ENCODE results near the gene HNF4A.

HNF4A gene

GRCh38 chr20:44445742-44446710 is 90.5 kb downstream of the HNF4A start:
- DNase-seq (ENCODE audit: low read depth) = no peak

GRCh38 chr20:44447827-44448419 is 92.4 kb downstream of the HNF4A start:
- DNase-seq (ENCODE audit: low read depth) = no peak

GRCh38 chr20:44448753-44449546 is 93.5 kb downstream of the HNF4A start:
- no peak for DNase-seq (ENCODE audit: low read depth)

- DNase-seq (ENCODE audit: low read depth) = no peak
These were observed 94.4 kb downstream of the HNF4A start for GRCh38 chr20:44449864-44450263.

GRCh38 chr20:44450281-44450889 is 94.9 kb downstream of the HNF4A start:
- no peak for DNase-seq (ENCODE audit: low read depth)

GRCh38 chr20:44450903-44451450 is 95.5 kb downstream of the HNF4A start:
- no peak for DNase-seq (ENCODE audit: low read depth)

GRCh38 chr20:44454306-44454963 is 98.9 kb downstream of the HNF4A start:
- no peak for DNase-seq (ENCODE audit: low read depth)

GRCh38 chr20:44455126-44455525 is 99.6 kb downstream of the HNF4A start:
- no peak for DNase-seq (ENCODE audit: low read depth)

- DNase-seq (ENCODE audit: low read depth) = no peak
These were observed 101.1 kb downstream of the HNF4A start for GRCh38 chr20:44456611-44457010.

GRCh38 chr20:44457016-44457415 is 101.5 kb downstream of the HNF4A start:
- DNase-seq (ENCODE audit: low read depth) = no peak

- DNase-seq (ENCODE audit: low read depth) = no peak
These were observed 103.8 kb downstream of the HNF4A start for GRCh38 chr20:44459271-44459670.

- no peak for DNase-seq (ENCODE audit: low read depth)
These were observed 105.3 kb downstream of the HNF4A start for GRCh38 chr20:44460795-44461141.

GRCh38 chr20:44461142-44461802 is 105.8 kb downstream of the HNF4A start:
- DNase-seq (ENCODE audit: low read depth) = no peak

- DNase-seq (ENCODE audit: low read depth) = no peak
These were observed 106.3 kb downstream of the HNF4A start for GRCh38 chr20:44461803-44462174.

GRCh38 chr20:44463466-44463865 is 108.0 kb downstream of the HNF4A start:
- no peak for DNase-seq (ENCODE audit: low read depth)

GRCh38 chr20:44464514-44464913 is 109.0 kb downstream of the HNF4A start:
- no peak for DNase-seq (ENCODE audit: low read depth)

GRCh38 chr20:44465001-44465560 is 109.6 kb downstream of the HNF4A start:
- DNase-seq (ENCODE audit: low read depth) = no peak

- peak; percentile 78 for DNase-seq (ENCODE audit: low read depth)
These were observed 111.9 kb downstream of the HNF4A start for GRCh38 chr20:44467289-44467883.

- DNase-seq (ENCODE audit: low read depth) = no peak
These were observed 112.7 kb downstream of the HNF4A start for GRCh38 chr20:44468044-44468782.
